OCI-LY3 (cell line): ENCODE measurements around the gene ZNF148.

Experiments used
- EZH2phosphoT487 ChIP-seq: fragments of 200-600 bp; shearing (Covaris generic); IDR thresholded peaks from 2 replicates; pipeline ENCODE4 v1.6.1; 2018; ENCODE audit warnings: antibody characterized with exemption, mixed run types, low read depth
- TF ChIP-seq, protein P1 (sequence below): fragments of 200-600, 300-600 bp; sonication (generic); IDR thresholded peaks from 2 replicates; pipeline ENCODE4 v1.5.1; 2014; ENCODE audit warnings: antibody characterized with exemption, low read length, low read depth

DNA sequence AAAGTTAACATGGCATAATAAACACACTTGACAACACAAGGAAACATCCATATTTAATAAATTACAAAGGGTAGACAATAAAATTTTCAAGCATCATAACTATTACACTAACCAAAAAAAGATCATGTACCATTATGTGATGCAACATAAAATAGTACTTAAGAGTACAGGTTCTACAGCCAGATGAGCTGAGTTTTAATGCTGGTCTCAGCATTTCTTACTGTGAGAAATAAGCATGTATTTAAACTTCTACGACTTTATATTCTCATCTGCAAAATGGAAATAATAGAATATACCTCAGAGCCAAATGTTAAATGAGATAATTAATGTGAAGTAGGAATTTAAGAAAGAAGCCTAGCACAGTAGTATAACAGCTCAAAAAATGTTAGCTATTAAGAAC, 128.9 kb downstream of the ZNF148 start:
- TF ChIP-seq EZH2phosphoT487, result no peak
- TF ChIP-seq, protein P1, sequence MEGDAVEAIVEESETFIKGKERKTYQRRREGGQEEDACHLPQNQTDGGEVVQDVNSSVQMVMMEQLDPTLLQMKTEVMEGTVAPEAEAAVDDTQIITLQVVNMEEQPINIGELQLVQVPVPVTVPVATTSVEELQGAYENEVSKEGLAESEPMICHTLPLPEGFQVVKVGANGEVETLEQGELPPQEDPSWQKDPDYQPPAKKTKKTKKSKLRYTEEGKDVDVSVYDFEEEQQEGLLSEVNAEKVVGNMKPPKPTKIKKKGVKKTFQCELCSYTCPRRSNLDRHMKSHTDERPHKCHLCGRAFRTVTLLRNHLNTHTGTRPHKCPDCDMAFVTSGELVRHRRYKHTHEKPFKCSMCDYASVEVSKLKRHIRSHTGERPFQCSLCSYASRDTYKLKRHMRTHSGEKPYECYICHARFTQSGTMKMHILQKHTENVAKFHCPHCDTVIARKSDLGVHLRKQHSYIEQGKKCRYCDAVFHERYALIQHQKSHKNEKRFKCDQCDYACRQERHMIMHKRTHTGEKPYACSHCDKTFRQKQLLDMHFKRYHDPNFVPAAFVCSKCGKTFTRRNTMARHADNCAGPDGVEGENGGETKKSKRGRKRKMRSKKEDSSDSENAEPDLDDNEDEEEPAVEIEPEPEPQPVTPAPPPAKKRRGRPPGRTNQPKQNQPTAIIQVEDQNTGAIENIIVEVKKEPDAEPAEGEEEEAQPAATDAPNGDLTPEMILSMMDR, result no peak
